ENCODE measurements around the gene FZD1.

GRCh38 chr7:91228927-91229558 is 35.2 kb upstream of the FZD1 start:
- TF ChIP-seq E2F4 (IDR thresholded peaks at IDR 0.05; ENCODE audit: low read depth, low read length) (no peak), BCL11A (IDR thresholded peaks at IDR 0.05; ENCODE audit: low read depth, low read length) (no peak), RBBP5 (conservative IDR thresholded peaks at IDR 0.05) (no peak), POLR2A (IDR thresholded peaks at IDR 0.05; ENCODE audit: low read depth, low read length) (no peak), HCFC1 (IDR thresholded peaks at IDR 0.05; ENCODE audit: low read length) (no peak), EP300 (IDR thresholded peaks at IDR 0.05; ENCODE audit: borderline replicate concordance in 1 of 2, control insufficient read depth in 1 of 2, low read depth in 2 of 2, low read length in 2 of 2) (no peak), POU2F2 (IDR thresholded peaks at IDR 0.05; ENCODE audit: borderline replicate concordance, low read depth, low read length) (no peak)
